ENCODE results near the gene ST6GALNAC3.

ST6GALNAC3 gene

DNA sequence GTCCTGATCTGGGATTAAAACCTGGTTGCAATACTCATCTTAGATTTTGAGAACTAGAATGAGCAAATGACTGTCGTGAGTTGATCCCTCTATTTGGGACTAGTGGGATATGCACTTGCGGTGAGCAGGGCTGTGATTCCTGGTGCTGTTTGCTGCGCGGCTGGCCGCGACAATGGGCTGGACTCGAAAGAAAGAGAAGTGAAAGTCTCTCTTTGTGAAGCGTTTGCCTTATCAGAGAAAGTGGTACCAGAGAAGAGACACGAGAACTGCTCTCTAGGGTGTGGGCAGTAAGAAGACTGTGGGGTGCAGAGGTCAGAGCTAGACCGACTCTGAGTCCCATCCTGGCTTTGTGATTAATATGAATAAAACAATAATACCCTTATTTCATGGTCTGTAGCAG lies 8.6 kb downstream of the ST6GALNAC3 start:
- H3K79me2 ChIP-seq (ENCODE audit: insufficient read depth, low read length): no peaks in the 10 kb centered on the region
- no peaks in the 10 kb centered on the region for H4K20me1 ChIP-seq (ENCODE audit: insufficient read depth, low read length, poor library complexity, severe bottlenecking)
- no peaks in the 10 kb centered on the region for H3K9me3 ChIP-seq (ENCODE audit: insufficient read depth, low read depth, low read length)
- H2AFZ ChIP-seq (ENCODE audit: low read length): no peak overlapping the region
- H3F3A ChIP-seq (ENCODE audit: low read depth): no peaks in the 10 kb centered on the region
- H3K27me3 ChIP-seq (ENCODE audit: insufficient read depth, low read length, poor library complexity, severe bottlenecking): no peaks in the 10 kb centered on the region
- H3K4me3 ChIP-seq (ENCODE audit: low read length, poor library complexity, severe bottlenecking): no peak overlapping the region
- no peak overlapping the region for H3K9ac ChIP-seq (ENCODE audit: low read depth, low read length, poor library complexity, severe bottlenecking)
- H3K4me1 ChIP-seq (ENCODE audit: insufficient read depth, low read length, poor library complexity, severe bottlenecking): no peaks in the 10 kb centered on the region
- TF ChIP-seq, protein P1, sequence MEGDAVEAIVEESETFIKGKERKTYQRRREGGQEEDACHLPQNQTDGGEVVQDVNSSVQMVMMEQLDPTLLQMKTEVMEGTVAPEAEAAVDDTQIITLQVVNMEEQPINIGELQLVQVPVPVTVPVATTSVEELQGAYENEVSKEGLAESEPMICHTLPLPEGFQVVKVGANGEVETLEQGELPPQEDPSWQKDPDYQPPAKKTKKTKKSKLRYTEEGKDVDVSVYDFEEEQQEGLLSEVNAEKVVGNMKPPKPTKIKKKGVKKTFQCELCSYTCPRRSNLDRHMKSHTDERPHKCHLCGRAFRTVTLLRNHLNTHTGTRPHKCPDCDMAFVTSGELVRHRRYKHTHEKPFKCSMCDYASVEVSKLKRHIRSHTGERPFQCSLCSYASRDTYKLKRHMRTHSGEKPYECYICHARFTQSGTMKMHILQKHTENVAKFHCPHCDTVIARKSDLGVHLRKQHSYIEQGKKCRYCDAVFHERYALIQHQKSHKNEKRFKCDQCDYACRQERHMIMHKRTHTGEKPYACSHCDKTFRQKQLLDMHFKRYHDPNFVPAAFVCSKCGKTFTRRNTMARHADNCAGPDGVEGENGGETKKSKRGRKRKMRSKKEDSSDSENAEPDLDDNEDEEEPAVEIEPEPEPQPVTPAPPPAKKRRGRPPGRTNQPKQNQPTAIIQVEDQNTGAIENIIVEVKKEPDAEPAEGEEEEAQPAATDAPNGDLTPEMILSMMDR (conservative IDR thresholded peaks at IDR 0.05; ENCODE audit: low read length): no peak
- TF ChIP-seq EZH2phosphoT487 (IDR thresholded peaks at IDR 0.05; ENCODE audit: borderline replicate concordance): no peak
- H3K9me2 ChIP-seq (replicated peaks; ENCODE audit: low read depth, low read length): no peaks in the 10 kb centered on the region
- H3K36me3 ChIP-seq (ENCODE audit: insufficient read depth, low read length): no peaks in the 10 kb centered on the region
- no peak overlapping the region for H3K4me2 ChIP-seq (ENCODE audit: low read depth, low read length, poor library complexity, severe bottlenecking)

DNA sequence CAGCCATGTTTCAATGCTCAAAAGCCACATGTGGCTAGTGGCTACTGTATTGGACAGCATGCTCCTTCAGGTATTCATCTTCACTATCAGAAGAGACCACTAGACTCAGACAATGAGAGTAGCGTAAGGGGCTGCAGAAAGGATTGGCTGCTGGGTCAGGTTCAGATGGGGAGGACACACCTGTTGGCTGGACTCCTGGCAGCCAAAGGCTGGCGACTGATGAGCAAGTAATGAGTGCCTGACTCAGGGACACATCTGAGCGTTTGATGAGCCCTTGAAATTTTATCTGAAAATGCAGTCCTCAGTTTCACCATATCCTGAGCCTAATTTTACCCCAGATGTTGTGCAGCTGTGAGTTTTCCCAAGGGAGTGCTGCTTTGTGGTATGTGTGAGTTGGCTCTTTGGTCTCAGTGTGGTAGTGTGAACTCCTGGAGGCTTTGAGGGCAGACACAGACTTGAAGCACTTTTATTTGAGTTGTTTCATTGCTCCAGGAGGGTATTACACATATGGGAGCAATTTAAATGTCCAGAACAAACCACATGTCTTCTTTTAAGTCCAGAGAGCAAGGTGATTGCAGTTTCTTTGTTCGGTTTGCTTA lies 9.6 kb downstream of the ST6GALNAC3 start:
- Histone ChIP-seq H3K4me1 (ENCODE audit: insufficient read depth, low read length, poor library complexity, severe bottlenecking) (no peaks in the 10 kb centered on the region), H2AFZ (ENCODE audit: low read length) (no peak overlapping the region), H4K20me1 (ENCODE audit: insufficient read depth, low read length, poor library complexity, severe bottlenecking) (no peaks in the 10 kb centered on the region), H3K4me2 (ENCODE audit: low read depth, low read length, poor library complexity, severe bottlenecking) (no peak overlapping the region), H3K9me2 (replicated peaks; ENCODE audit: low read depth, low read length) (no peaks in the 10 kb centered on the region), H3K4me3 (ENCODE audit: low read length, poor library complexity, severe bottlenecking) (no peak overlapping the region), H3K9ac (ENCODE audit: low read depth, low read length, poor library complexity, severe bottlenecking) (no peak overlapping the region), H3K27me3 (ENCODE audit: insufficient read depth, low read length, poor library complexity, severe bottlenecking) (no peaks in the 10 kb centered on the region), H3K36me3 (ENCODE audit: insufficient read depth, low read length) (no peaks in the 10 kb centered on the region), H3K9me3 (ENCODE audit: insufficient read depth, low read depth, low read length) (no peaks in the 10 kb centered on the region), H3K79me2 (ENCODE audit: insufficient read depth, low read length) (no peaks in the 10 kb centered on the region), H3F3A (ENCODE audit: low read depth) (no peaks in the 10 kb centered on the region)
- no peak for TF ChIP-seq EZH2phosphoT487 (IDR thresholded peaks at IDR 0.05; ENCODE audit: borderline replicate concordance)
- TF ChIP-seq, protein P1 (conservative IDR thresholded peaks at IDR 0.05; ENCODE audit: low read length): no peak

DNA sequence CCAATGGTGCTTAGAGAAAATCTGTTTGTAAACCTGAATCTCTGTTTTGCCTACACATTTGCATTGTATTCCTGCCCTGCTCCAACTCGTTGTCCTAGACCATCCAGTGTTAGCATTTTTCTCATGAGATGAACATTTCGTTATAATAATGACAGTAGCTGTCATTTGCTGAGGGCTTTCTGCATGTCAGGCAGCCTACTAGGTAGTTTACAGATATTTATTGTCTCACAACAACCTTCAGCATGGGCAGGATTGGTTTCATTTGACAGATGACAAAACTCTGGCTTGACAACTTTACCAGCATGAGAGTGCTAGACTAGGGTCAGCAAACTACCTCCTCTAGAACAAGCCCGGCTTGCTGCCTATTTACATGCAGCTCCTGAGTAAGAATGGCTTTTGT lies 10.1 kb downstream of the ST6GALNAC3 start:
- no peak overlapping the region for H3K4me3 ChIP-seq (ENCODE audit: low read length, poor library complexity, severe bottlenecking)
- H3K9me3 ChIP-seq (ENCODE audit: insufficient read depth, low read depth, low read length): no peaks in the 10 kb centered on the region
- no peaks in the 10 kb centered on the region for H3K4me1 ChIP-seq (ENCODE audit: insufficient read depth, low read length, poor library complexity, severe bottlenecking)
- H3K36me3 ChIP-seq (ENCODE audit: insufficient read depth, low read length): no peaks in the 10 kb centered on the region
- no peaks in the 10 kb centered on the region for H3K79me2 ChIP-seq (ENCODE audit: insufficient read depth, low read length)
- H3K27me3 ChIP-seq (ENCODE audit: insufficient read depth, low read length, poor library complexity, severe bottlenecking): no peaks in the 10 kb centered on the region
- H3K4me2 ChIP-seq (ENCODE audit: low read depth, low read length, poor library complexity, severe bottlenecking): no peak overlapping the region
- no peak overlapping the region for H2AFZ ChIP-seq (ENCODE audit: low read length)
- TF ChIP-seq, protein P1 (conservative IDR thresholded peaks at IDR 0.05; ENCODE audit: low read length): no peak
- no peak for TF ChIP-seq EZH2phosphoT487 (IDR thresholded peaks at IDR 0.05; ENCODE audit: borderline replicate concordance)
- no peaks in the 10 kb centered on the region for H3K9me2 ChIP-seq (replicated peaks; ENCODE audit: low read depth, low read length)
- H3K9ac ChIP-seq (ENCODE audit: low read depth, low read length, poor library complexity, severe bottlenecking): no peak overlapping the region
- no peaks in the 10 kb centered on the region for H3F3A ChIP-seq (ENCODE audit: low read depth)
- no peaks in the 10 kb centered on the region for H4K20me1 ChIP-seq (ENCODE audit: insufficient read depth, low read length, poor library complexity, severe bottlenecking)

Measured in Loucy (cell line).